Osteoblast (primary cell): ENCODE data around the gene MEGF9. TPM values are rescaled to one million over a fixed set of nuclear protein-coding genes. Genes with fewer than 3 reads are reported as not detected.

Experiments
- DNase-seq: peaks from one replicate; pipeline ENCODE4 v3.0.0; 2011; ENCODE audit warnings: low spot score, mixed read lengths; ENCODE audit not compliant: insufficient read length; ENCODE audit errors: missing footprints
- H2AFZ ChIP-seq: 2 replicates; pipeline ENCODE4 v1.6.0; 2011; ENCODE audit warnings: mild to moderate bottlenecking, low read length
- H3K27ac ChIP-seq: 2 replicates; pipeline ENCODE4 v1.5.1; 2011; ENCODE audit warnings: mild to moderate bottlenecking, low read depth, low read length, moderate library complexity
- H3K27me3 ChIP-seq: 2 replicates; pipeline ENCODE4 v1.6.0; 2012; ENCODE audit warnings: mild to moderate bottlenecking, control low read depth, inconsistent platforms, low read length, moderate library complexity; ENCODE audit not compliant: insufficient read depth
- H3K36me3 ChIP-seq: 2 replicates; pipeline ENCODE4 v1.5.1; 2011; ENCODE audit warnings: mild to moderate bottlenecking, low read length, control low read depth, moderate library complexity; ENCODE audit not compliant: insufficient read depth
- H3K4me1 ChIP-seq: 2 replicates; pipeline ENCODE4 v1.5.1; 2011; ENCODE audit warnings: mild to moderate bottlenecking, low read length, control low read depth, moderate library complexity; ENCODE audit not compliant: insufficient read depth
- H3K4me2 ChIP-seq: 2 replicates; pipeline ENCODE4 v1.6.0; 2011; ENCODE audit warnings: mild to moderate bottlenecking, low read length; ENCODE audit not compliant: insufficient read depth
- H3K4me3 ChIP-seq: fragments of 200-600 bp; sonication (generic); 3 replicates; pipeline ENCODE4 v1.5.1; 2012; ENCODE audit warnings: mild to moderate bottlenecking, low read length, inconsistent platforms; ENCODE audit not compliant: insufficient read depth
- H3K79me2 ChIP-seq: 2 replicates; pipeline ENCODE4 v1.6.0; 2012; ENCODE audit warnings: mild to moderate bottlenecking, low read length, control low read depth, inconsistent platforms; ENCODE audit not compliant: insufficient read depth
- H3K9me3 ChIP-seq: 2 replicates; pipeline ENCODE4 v1.5.1; 2011; ENCODE audit warnings: low read depth, low read length, control low read depth
- H4K20me1 ChIP-seq: 2 replicates; pipeline ENCODE4 v1.6.0; 2012; ENCODE audit warnings: mild to moderate bottlenecking, low read length, control low read depth; ENCODE audit not compliant: insufficient read depth
- CTCF ChIP-seq: IDR thresholded peaks from 2 replicates; pipeline ENCODE4 v1.5.1; 2011; ENCODE audit warnings: mild to moderate bottlenecking, low read depth, low read length, moderate library complexity; ENCODE audit errors: extremely low read depth
- total RNA-seq: library from RNA; depleted of rRNA; stranded (reverse); fragments of >200 nt; gene quantifications from 2 replicates; pipeline ENCODE4 v1.2.3, GENCODE V29; 2012

The MEGF9 gene
- total RNA-seq, 1 donor, result 10.9 TPM

GRCh38 chr9:120654272-120654671 lies 60.0 kb downstream of the MEGF9 start:
- no peak for TF ChIP-seq CTCF
- Histone ChIP-seq H3K27me3 (no peaks in the 10 kb centered on the region), H3K79me2 (no peaks in the 10 kb centered on the region), H3K4me2 (no peak overlapping the region), H4K20me1 (no peaks in the 10 kb centered on the region), H3K4me1 (no peaks in the 10 kb centered on the region), H3K27ac (no peak overlapping the region), H3K4me3 (no peak overlapping the region), H3K36me3 (no peaks in the 10 kb centered on the region), H3K9me3 (no peaks in the 10 kb centered on the region), H2AFZ (no peak overlapping the region)
- DNase-seq, result no peak

- no peak overlapping the region for H3K27ac ChIP-seq
- no peaks in the 10 kb centered on the region for H3K9me3 ChIP-seq
- DNase-seq, result no peak
- no peaks in the 10 kb centered on the region for H3K4me1 ChIP-seq
- H3K79me2 ChIP-seq, result no peaks in the 10 kb centered on the region
- H3K27me3 ChIP-seq, result no peaks in the 10 kb centered on the region
- H3K4me2 ChIP-seq, result no peak overlapping the region
- H3K36me3 ChIP-seq, result no peaks in the 10 kb centered on the region
- no peak overlapping the region for H3K4me3 ChIP-seq
- no peak overlapping the region for H2AFZ ChIP-seq
- H4K20me1 ChIP-seq, result no peaks in the 10 kb centered on the region
- TF ChIP-seq CTCF, result no peak
Observed at GRCh38 chr9:120653762-120654161, 60.5 kb downstream of the MEGF9 start.

GRCh38 chr9:120652934-120653333 lies 61.3 kb downstream of the MEGF9 start:
- no peaks in the 10 kb centered on the region for H3K79me2 ChIP-seq
- no peak overlapping the region for H2AFZ ChIP-seq
- H4K20me1 ChIP-seq, result no peaks in the 10 kb centered on the region
- H3K4me2 ChIP-seq, result no peak overlapping the region
- DNase-seq, result no peak
- H3K4me3 ChIP-seq, result no peak overlapping the region
- no peaks in the 10 kb centered on the region for H3K9me3 ChIP-seq
- TF ChIP-seq CTCF, result no peak
- no peaks in the 10 kb centered on the region for H3K36me3 ChIP-seq
- H3K27ac ChIP-seq, result no peak overlapping the region
- no peaks in the 10 kb centered on the region for H3K27me3 ChIP-seq
- no peaks in the 10 kb centered on the region for H3K4me1 ChIP-seq

- no peaks in the 10 kb centered on the region for H3K79me2 ChIP-seq
- no peaks in the 10 kb centered on the region for H3K9me3 ChIP-seq
- no peaks in the 10 kb centered on the region for H3K4me1 ChIP-seq
- H3K27me3 ChIP-seq, result no peaks in the 10 kb centered on the region
- H3K27ac ChIP-seq, result no peak overlapping the region
- no peaks in the 10 kb centered on the region for H3K36me3 ChIP-seq
- H3K4me3 ChIP-seq, result no peak overlapping the region
- H3K4me2 ChIP-seq, result no peak overlapping the region
- DNase-seq, result peak; percentile 29
- H2AFZ ChIP-seq, result no peak overlapping the region
- H4K20me1 ChIP-seq, result no peaks in the 10 kb centered on the region
- TF ChIP-seq CTCF, result no peak
Observed at GRCh38 chr9:120650352-120650751, 63.9 kb downstream of the MEGF9 start.
